NOMO-1 treated with DMSO at 0.1 percent for 48 hours (cell line): ENCODE data around the gene GNG7.
A peak's percentile ranks its signal among the peaks of the same experiment; 100 is the strongest.
"Not testable (repeated sequence)": the region's sequence is repeated elsewhere in the genome, so short reads cannot be mapped to it uniquely, and the experiment has no call there.

Source experiments
- DNase-seq: peaks from one replicate; lab custom pipeline; 2025; ENCODE audit not compliant: unreplicated experiment; lab: John Stamatoyannopoulos, UW

GNG7 gene

DNA sequence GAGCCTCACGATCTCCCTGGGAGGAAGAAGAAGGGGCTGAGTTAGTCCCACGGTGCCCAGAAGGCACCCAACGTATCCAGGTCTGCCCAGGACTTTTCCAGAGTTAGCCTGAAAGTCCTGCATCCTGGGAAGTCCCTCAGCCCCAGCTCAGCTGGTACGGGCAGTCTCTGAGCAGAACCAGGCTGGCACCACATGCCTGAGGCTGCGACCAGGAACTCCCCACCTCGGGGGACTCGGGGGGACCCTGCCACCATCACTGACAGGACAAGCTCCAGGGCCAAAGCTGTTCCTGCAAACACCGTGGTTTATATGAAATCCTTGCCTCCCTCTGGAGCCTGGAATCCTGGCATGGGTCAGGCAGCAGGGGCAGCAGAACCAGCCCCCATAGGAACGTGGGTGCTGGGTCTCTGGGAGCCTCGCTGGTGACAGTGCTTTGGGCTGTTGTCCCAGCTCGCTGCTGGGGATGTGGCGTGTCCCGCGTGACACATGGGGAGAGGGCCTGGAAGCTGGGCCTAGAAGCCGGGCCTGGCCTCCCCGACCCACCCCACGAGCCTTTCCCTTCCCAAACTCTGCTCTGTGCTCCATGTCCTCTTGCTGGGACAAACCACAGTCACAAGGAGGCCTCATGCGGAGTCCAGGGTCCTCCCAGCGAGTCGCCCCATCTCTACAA, 55.5 kb downstream of the GNG7 start:
- no peak for DNase-seq

DNA sequence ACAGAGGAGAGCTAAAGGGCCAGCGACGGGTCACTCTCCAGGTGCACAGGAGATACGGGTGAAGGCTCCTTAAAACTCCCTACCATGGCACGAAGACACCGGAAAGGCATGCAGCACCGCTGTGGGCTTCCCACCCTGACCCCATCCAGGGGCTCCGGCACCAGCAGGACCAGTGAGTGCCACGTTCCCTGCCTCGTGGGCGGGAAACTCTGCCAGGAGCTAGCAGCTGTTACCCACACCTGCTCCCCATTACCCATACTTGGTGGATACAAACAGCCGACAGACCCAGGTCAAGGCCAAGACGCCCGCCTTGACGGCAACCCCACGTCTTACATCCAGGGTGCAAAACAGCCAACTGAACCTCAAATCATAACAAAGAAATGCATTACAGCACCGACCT, 56.7 kb downstream of the GNG7 start:
- no peak for DNase-seq

DNA sequence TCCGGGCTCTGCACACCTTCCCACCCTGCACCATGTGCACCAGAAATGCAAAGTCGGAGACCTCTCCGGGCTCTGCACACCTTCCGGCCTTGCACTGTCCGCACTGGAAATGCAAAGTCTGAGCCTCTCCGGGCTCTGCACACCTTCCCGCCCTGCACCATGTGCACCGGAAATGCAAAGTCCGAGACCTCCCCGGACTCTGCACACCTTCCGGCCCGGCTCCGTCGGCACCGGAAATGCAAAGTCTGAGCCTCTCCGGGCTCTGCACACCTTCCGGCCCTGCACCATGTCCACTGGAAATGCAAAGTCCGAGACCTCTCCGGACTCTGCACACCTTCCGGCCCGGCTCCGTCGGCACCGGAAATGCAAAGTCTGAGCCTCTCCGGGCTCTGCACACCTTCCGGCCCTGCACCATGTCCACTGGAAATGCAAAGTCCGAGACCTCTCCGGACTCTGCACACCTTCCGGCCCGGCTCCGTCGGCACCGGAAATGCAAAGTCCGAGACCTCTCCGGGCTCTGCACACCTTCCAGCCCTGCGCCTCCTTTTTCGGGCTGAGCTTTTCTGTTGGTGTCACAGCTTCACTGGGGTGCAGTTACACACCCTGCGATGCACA, 59.3 kb downstream of the GNG7 start:
- not testable (repeated sequence) for DNase-seq

DNA sequence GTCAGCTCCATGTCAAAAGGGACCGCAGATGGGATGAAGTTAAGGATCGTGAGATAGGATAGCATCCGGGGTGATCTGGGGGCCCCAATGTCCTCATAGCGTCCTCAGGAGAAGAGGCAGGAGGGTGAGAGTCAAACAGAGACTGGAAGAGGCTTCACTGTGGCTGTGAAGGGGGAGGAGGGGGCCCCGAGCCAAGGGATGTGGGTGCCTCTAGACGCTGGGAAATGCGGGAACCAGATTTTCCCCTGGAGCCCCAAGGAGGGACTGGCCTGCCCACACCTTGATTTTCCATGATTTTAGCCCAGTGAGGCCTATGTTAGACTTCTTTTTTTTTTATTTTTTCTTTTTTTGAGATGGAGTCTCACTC, 61.2 kb downstream of the GNG7 start:
- no peak for DNase-seq

DNA sequence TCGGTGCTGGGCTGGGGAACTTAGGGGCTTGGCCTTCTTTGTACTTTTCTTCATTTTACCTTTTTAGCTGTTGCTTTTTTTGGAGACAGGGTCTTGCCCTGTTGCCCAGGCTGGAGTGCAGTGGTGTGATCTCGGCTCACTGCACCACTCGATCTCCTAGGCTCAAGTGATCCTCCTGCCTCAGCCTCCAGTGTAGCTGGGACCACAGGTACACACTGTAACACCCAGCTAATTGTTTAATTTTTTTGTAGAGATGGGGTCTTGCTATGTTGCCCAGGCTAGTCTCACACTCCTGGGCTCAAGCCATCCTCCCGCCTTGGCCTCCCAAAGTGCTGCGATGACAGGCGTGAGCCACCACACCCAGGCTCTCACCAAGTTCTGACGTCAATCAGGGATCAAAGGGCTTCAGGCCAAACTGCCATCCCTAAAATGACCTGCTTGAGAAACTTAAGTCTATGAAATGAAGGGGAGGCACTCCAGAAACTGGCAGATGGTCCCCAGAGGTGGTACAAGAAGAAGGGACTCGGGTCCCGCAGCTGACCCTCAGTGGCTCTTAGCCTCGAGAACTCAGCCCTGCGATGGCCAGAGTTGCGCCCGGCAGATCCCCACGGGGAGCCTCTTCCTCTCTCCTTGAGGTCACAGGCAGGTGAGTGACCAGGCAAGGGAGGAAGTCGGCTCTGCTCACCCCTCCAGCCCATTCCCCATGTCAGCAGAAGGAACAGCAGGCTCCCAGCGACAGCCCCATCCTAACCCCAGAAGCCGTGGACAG, 61.7 kb downstream of the GNG7 start:
- no peak for DNase-seq

DNA sequence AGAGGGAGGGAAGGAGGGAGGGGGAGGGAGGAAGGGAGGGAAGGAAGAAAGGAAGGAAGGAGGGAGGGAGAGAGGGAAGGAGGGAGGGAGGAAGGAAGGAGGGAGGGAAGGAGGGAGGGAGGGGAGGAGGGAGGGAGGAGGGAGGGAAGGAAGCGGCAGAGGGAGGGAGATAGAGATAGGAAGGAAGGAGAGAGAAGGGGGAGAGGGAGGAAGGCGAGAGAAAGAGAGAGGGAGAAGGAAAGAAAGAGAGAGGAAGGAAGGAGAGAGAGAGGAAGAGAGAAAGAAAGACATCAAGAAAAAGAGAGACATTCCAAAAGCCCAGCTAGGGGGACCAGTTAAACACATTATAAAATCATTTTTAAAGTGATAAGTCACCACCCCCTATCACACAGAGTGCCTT, 62.5 kb downstream of the GNG7 start:
- DNase-seq, result no peak

DNA sequence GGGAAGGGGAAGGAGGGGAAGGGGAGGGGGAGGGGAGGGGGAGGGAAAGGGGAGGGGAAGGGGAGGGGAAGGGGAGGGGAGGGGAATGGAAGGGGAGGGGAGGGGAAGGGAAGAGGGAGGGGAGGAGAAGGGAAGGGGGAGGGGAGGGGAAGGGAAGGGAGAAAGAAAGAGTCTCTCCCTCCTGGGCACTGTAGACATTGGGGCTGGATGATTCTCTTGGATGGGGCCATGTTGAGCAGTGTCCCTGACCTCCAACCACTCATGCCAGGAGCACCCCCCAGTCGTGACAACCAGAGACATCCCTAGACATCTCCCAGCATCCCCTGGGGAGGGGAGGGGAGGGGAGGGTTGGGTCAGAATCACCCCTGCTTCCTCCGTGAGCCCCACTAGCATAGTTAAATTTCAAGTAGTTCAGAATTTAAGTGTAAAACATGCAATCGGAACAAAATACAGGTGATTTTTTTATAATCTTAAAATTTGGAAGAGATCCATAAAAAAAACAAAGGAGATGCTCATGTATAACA, 64.0 kb downstream of the GNG7 start:
- no peak for DNase-seq

- DNase-seq, result peak; percentile 49
These were observed 65.4 kb downstream of the GNG7 start for GRCh38 chr19:2636897-2637683.

DNA sequence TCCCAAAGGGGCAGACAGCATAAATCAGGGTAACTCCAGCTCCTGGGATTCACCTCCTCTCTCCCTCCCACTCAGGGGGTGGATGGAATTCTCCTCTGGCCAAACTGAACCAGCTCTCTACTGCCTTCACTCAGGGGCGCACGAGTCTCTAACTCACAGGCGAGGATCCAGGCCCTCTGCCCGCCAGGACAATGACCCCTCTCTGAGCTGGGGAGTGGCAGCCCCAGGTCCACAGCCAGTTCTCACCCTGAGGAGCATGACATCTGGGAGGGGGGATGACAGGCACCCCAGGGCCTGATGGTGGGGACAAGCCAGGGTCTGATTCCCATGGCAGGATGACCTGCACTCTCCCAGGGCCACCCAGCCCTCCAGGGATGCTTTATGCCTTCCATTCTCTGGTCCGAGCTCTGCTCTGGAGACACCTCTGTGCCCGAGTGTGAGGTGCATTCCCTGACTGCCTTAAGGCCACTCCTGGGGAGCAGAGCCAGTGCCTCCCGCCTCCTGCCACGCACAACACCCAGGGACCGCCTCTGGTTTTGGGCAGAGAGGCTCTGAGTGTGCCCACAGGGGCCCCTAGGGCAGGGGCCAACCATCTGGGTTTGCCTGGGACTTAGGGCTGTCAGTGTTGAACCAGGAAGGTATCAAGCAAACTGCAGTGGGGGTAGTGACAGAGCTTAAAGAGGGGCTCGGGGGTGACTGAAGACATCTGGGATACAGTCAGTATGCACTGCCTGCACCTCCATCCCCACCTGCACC, 66.2 kb downstream of the GNG7 start:
- DNase-seq, result no peak

DNA sequence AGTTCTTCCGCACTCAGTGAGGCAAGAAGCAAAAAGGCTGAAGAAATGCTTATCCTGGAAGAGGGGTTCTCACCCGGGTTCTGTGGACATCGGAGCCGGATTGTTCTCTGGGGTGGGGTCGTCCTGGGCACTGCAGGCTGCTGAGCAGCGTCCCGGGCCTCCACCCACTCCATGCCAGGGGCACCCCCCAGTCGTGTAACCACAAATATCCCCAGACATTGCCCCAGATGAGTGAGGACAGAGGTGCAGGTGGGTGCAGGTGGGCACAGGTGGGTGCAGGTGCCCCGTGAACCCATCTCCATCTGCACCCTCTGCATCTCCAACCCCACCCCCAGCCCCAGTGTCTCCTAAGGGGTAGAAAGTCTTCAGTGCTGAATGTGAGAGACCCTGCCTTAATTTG, 67.5 kb downstream of the GNG7 start:
- DNase-seq, result no peak

DNA sequence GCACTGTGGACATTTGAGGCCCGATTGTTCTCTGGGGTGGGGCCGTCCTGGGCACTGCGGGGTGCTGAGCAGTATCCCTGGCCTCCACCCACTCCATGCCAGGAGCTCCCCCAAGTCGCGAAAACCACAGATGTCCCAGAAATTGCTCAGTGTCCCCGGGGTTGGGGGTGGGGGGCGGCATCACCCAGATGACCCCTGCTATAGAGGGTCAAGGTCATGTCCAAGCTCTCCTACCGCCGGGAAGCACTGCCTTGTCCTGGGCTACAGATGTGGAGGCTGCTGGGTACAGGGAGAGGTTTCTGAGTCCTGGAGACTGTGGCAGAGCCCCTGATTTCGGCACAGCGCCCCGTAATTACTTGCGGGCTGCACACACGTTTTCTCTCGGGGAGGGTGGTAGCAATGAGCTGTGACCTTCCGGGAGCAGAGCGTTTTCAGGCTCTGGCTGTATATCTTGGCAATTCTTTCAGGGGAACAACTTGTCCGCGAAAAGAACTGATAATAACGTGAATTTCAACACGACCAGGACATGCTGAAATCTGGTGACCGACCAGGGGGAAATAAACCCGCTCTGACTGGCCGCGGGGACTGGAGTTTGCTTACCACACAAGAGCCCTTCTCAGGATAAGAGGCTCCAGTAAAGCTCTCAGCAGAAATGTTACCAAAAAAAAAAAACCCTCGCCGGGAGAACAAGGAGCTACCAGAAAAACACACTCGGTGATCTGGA, 68.1 kb downstream of the GNG7 start:
- peak; percentile 75 for DNase-seq

GRCh38 chr19:2633693-2634075, 68.8 kb downstream of the GNG7 start:
- DNase-seq, result no peak

GRCh38 chr19:2631213-2631821, 71.2 kb downstream of the GNG7 start:
- DNase-seq, result no peak

GRCh38 chr19:2630352-2631001, 72.0 kb downstream of the GNG7 start:
- no peak for DNase-seq

DNA sequence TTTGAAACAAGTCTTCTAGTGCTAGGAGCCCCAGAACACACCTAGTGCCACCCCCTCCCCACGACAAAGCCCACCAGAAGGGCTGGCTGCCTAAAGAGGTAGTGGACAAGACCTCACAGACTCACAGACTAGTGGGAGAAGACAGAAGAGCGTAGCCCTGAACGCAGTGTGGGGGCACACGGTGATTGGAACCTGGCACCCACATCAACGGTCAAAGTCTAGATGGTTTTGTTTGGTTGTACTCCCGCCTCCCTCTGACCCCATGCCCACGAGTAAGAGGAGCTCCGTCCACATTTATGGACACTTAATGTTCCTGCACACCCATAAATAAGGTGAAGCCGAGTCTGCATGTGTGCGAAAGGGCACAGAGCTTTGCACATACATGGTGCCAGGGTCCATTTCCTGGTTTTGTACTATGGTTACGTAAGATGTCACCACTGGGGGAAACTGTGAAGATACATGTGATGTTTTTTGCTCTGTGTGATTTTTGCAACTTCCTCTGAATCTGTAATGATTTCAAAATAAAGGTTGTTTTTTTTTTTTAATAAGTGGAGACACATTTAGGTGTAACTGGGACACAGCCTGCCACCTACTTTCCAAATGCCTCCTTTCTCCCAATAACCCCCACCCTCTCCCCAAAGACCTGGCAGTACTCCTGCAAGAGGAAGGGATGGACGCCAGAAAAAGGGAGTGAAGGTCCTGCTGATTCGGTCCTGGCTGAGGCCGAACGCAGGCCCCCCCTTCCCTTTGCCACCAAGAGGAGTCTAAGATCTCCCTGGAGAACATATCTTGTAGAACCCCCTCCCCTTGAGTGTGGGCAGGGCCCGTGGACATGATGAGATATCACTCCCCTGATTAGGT, 72.8 kb downstream of the GNG7 start:
- DNase-seq, result peak; percentile 93

DNA sequence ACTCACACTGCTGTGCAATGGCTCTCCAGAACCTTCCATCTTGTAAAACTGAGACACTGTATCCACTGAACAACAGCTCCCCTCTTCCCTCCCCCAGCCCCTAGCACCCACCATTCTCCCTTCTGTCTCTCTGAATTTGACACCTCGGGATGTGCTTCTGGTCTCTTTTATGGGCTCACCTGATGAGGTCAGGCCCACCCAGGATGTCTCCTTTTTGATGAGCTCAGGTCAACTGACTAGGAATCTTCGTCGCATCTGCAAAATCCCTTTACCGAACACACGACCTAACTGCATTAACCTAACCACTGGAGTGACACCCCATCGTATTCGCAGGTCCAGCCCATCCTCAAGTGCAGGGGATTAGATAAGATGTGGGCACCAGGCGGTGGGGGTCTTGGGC, 73.9 kb downstream of the GNG7 start:
- DNase-seq, result no peak

GRCh38 chr19:2627855-2628254, 74.6 kb downstream of the GNG7 start:
- no peak for DNase-seq

- no peak for DNase-seq
These were observed 75.1 kb downstream of the GNG7 start for GRCh38 chr19:2627319-2627829.
